ENCODE measurements around the gene GPATCH8.
"Not testable (repeated sequence)": the region's sequence is repeated elsewhere in the genome, so short reads cannot be mapped to it uniquely, and the experiment has no call there.

The GPATCH8 gene

GRCh38 chr17:44394112-44394511 is 109.1 kb downstream of the GPATCH8 start:
- DNase-seq, result not testable (repeated sequence)

GRCh38 chr17:44390250-44390870 is 112.8 kb downstream of the GPATCH8 start:
- DNase-seq, result no peak

- DNase-seq, result no peak
Observed at GRCh38 chr17:44389723-44390202, 113.4 kb downstream of the GPATCH8 start.

DNA sequence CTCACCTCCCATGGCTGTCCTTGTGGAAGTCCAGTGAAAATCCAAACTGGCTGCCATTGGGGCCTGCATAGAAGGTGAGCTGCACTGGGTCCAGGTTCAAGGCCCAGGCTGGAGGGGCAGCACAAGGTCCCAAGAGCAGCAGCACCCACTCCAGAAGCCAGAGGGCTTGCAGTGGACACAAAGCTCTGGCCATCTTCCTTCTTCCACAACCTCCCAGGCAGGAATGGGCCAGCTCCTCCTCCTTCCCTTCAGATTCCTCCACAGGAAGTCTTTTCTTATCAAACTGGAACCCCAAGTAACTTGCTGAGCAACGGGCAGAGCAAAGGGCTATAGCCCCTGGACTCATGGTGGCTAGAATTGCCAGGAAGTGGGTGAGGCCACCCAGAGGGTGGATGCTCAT is 113.9 kb downstream of the GPATCH8 start, which contains the start of gene ITGA2B:
ITGA2B (minus strand) TSS at position 369 of the 400 bp plus-strand sequence; CDS start at position 193, 176 bp downstream.
- no peak for DNase-seq

DNA sequence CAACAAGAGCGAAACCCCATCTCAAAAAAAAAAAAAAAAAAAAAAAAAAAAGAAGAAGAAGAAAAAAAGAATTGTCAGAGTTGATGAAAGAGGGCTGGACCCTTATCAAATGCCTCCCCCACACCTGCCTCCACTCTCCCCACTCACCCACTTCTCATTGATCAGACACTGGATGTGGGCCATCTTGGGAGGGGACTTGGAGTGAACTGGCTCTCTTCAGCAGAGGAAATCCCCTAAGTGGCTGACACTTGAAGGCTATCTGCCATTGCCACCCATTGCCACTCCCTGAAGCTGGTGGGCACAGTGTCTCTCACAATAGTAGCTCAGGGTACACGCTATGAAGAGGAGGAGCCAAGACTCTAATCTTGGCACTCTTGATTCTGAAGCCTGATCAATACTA is 115.4 kb downstream of the GPATCH8 start:
- DNase-seq, result no peak

DNA sequence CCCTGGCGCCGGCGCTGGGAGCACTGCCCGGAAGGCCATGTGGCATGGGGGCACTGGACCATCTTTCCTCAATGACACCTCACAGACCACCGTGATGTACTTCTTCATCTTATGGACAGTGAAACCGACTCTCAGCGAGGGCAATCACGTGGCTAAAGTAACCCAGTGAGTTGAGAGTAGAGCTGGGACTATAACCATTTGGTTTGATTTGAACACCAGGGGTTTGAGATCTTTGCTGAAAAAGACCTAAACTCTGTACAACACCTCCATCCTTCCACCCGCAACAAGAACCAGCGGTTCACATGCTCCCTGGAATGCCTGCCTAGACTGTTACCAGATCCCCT is 117.1 kb downstream of the GPATCH8 start:
- no peak for DNase-seq

DNA sequence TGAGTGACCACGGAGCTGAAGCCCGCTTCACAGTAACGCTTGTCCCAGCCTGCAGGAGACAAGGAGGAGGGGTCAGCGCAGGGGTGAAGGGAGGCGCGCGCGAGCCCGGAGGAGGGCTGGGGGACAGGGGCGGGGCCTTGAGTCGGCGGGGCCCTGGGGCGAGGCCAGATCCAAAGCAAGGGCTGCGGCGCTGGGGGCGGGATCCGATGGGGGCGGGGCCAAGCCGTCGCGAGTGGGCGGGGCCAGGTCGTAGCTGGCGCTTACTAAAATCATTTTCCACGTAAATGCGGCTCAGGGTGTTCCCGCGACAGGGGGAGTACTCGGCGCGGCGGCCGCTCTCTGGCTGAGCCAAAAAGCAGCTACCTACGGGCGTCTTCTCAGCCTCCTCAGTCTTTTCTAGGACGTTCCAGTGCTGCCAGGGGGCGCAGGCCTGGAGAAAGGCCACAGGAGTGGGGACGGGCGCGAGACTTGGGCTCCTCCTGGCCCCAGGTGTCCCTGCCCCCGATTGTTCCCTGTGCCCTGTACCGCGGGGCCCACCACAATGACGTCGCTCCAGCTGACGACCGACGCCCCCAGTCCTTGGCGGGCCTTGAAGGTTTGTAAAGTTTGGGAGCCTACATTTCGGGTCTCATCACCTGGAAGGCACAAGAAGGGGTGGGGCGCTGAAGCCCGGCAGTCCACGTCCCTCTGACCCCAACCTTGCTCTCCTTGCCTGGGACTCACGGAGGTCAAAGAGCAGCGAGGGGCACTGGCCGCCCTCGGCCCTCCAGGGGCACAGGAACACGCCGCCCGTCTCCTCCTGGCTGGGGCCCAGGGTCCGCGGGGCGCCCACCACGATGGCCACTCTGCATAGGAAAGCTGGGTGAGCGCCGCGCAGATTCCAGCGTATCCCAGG is 117.7 kb downstream of the GPATCH8 start:
- DNase-seq, result peak; percentile 92

- no peak for DNase-seq
Observed at GRCh38 chr17:44384823-44385286, 118.4 kb downstream of the GPATCH8 start.

GRCh38 chr17:44384281-44384822 is 118.9 kb downstream of the GPATCH8 start:
- no peak for DNase-seq

DNA sequence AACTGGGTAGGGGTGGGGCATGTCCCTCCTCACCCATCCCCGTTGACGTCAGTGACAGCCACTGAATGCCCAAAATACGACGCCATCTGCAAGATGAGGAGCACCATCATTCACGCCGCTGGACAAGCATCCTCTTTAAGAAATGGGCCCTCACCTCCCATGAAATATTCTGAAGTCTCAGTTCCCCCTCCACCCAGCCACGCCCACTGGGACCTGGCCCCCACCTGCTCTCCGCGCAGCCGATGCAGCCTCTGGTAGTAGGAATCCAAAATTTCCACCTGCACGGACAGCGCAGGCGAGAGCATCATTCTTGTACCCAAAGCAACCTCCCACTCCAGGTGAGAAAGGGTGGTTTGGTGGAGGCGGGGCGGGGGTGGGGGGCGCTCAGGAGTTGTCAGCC is 119.3 kb downstream of the GPATCH8 start:
- DNase-seq, result no peak

DNA sequence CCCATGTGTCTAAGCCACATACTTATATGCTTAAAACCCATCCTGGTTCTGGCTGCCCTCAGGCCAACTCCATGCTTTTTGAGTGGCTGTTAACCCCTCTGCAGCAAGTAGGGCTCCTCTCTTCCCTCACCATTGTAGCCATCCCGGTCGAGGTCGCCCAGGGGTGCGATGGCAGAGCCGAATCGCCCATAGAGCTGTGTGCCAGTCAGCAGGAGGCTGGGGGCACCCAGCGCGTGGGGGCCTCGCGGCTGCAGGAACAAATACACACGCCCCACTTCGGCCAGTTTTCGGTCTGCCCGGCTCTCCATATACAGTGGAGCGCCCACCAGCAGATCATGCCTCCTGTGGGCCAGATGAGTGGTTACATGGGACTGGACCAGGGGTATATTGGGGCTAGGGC is 119.8 kb downstream of the GPATCH8 start:
- no peak for DNase-seq

DNA sequence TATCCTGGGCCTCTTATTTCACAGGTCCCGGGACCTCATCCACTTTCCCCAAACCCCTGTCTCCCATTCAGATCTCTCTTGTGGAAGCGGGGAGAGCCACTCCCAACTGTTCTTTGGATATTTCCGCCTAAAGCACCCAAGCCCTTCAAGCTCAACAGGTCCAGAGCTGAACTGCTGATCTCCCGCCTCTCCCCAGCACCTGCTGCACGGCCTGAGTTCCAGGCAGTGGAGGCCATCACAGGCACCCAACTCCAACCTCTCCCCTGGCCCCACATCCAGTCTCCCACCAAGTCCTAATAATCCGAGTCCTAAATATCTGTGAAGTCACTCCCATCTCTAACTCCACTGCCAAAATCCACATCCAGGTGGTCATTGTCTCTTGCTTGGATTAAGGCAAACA is 120.3 kb downstream of the GPATCH8 start:
- no peak for DNase-seq

DNA sequence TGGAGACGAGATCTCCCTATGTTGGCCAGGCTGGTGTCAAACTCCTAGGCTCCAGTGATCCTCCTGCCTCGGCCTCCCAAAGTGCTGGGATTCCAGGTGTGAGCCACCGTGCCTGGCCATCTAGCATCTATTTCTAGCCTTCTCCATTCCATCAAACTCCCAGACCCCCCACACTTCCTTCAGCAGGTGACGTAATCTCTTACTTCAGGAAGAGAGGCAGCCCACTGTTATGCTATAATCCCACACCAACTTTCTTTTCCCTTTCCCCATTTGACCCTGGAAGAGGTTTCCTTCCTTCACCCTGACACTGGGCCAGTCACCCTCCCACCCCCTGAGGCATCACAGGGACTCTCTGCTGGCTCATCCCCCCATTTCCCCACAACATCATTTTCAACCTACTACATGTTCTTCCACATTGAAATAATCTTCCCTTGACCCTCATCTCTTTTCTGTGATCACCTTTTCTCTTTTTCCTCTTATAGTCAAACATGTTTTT is 121.3 kb downstream of the GPATCH8 start:
- no peak for DNase-seq

GRCh38 chr17:44380767-44381166 is 122.4 kb downstream of the GPATCH8 start:
- no peak for DNase-seq

DNA sequence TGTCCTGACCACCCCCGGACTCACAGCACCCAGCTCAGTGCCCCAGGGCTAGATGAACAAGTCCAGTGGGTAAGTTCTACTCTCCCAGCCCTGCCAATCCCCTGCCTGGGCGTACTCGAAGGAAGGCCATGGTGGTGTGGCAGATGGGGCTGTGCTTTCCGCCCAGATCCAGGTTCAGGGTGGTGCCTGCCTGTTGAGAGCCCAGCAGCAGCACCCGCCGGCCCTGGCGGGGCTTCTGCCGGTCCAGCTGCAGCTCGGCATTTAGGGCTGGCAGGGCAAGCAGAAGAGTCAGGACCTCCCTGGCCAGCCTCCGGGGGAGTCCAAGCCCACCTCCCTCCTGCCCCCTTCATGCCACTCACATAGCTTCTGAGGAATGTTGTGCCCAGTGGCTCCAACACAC is 123.3 kb downstream of the GPATCH8 start:
- DNase-seq, result no peak

DNA sequence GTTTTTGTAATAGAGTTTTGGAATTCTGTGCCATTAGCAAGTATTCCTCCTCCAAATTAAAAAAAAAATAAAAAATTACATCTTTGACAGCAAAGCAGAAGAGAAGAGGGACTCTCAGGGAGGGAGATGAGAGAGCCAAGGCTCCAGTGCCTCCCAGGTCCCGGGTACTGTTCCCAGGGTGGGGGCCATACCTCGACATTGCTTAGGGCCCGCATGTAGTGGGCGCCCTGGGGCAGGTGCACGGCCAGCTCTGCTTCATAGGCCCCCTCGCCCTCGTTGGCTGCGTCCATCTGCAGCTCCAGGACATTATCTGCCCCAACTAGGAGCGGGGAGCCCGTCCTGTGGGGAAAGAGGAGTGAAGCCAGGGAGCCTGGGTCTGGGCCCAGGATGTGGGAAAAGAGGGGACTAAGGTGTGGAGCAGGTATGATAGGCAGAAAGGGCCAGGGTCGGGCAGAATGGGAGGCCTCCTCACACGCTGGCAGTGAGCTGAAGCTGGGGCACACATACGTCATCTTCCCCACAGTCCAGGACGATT is 125.0 kb downstream of the GPATCH8 start:
- no peak for DNase-seq

DNA sequence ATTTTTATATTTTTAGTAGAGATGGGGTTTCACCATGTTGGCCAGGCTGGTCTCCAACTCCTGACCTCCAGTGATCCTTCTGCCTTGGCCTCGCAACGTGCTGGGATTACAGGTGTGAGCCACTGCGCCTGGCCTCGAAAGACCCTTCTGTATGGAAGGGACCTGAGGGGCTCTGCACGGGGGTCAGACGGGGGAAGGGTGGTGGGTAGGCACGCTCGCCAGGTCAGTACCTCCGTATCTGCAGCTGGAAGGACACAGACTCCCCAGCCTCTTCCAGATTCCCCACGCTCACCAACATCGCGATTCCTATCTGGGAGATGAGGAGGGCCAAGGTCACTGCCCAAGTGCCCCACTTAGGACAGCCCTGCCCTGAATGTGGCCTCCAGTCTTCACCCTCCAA is 126.4 kb downstream of the GPATCH8 start:
- DNase-seq, result no peak

- DNase-seq, result peak; percentile 36
Observed at GRCh38 chr17:44376124-44376523, 127.1 kb downstream of the GPATCH8 start.

- DNase-seq, result no peak
Observed at GRCh38 chr17:44375196-44376017, 127.8 kb downstream of the GPATCH8 start.

DNA sequence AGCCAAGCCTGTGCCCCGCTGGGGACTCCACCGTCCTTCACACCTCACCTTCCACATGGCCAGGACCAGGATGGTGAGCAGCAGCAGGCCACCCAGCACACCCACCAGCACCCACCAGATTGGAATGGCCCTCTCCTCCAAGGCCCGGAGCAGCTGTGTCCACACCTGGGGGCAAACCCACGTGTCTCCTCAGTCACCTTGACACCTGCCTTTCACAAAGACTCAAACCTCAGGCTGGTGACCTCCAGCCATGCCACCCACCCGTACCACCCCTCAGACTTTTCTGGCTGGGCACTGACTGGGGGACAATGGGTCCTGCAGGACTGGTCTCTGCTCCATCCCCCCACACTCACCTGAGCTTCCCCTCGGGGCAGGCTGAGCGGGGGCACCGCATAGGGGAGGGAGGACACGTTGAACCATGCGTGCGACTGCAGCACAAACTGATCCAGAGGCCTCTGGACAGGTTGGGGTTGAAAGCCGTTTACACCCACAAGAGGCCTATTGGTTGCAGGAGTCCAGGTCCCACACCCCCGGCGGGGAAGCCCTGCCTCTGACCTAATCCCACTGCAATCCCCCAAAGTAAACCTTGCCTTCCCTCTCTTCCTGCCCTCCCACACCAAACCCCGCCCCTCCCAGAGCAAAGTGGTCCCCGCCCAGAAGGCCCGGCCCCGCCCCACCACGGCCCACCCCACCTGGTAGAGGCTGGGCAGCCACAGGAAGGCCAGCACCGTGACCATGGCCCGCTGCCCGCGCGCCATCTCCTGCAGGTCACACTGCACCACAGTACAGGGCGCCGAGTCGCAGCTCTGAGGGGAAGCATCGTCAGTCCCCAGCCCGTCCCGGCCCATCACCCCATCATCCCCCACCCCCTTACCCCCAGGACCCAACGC is 128.7 kb downstream of the GPATCH8 start:
- no peak for DNase-seq

GRCh38 chr17:44372036-44372435 is 131.2 kb downstream of the GPATCH8 start:
- no peak for DNase-seq

All from activated CD4-positive, alpha-beta T cell treated with anti-CD3 and anti-CD28 coated beads for 48 hours (primary cell).